AG08396 (cell line): ENCODE data around the gene SMAD3.

Experiments used
- DNase-seq: peaks from one replicate; pipeline ENCODE4 v3.0.0; 2012; ENCODE audit warnings: low spot score, mixed read lengths

The SMAD3 gene

GRCh38 chr15:67199881-67200763 lies 134.7 kb downstream of the SMAD3 start:
- DNase-seq = no peak

- DNase-seq = no peak
Measured at GRCh38 chr15:67201136-67201535, 135.7 kb downstream of the SMAD3 start.

- no peak for DNase-seq
Measured at GRCh38 chr15:67202091-67202490, 136.7 kb downstream of the SMAD3 start.

- no peak for DNase-seq
Measured at GRCh38 chr15:67202991-67203390, 137.6 kb downstream of the SMAD3 start.

GRCh38 chr15:67207555-67208207 lies 142.3 kb downstream of the SMAD3 start:
- no peak for DNase-seq

GRCh38 chr15:67208396-67208795 lies 143.0 kb downstream of the SMAD3 start:
- no peak for DNase-seq

GRCh38 chr15:67210555-67211168 lies 145.3 kb downstream of the SMAD3 start:
- DNase-seq = no peak

- no peak for DNase-seq
Measured at GRCh38 chr15:67212684-67213367, 147.4 kb downstream of the SMAD3 start.

- no peak for DNase-seq
Measured at GRCh38 chr15:67215102-67215501, 149.7 kb downstream of the SMAD3 start.

- no peak for DNase-seq
Measured at GRCh38 chr15:67216859-67217258, 151.5 kb downstream of the SMAD3 start.

- no peak for DNase-seq
Measured at GRCh38 chr15:67218428-67218827, 153.0 kb downstream of the SMAD3 start.

- no peak for DNase-seq
Measured at GRCh38 chr15:67219288-67219687, 153.9 kb downstream of the SMAD3 start.

GRCh38 chr15:67224889-67225288 lies 159.5 kb downstream of the SMAD3 start:
- DNase-seq = no peak

- peak; percentile 27 for DNase-seq
Measured at GRCh38 chr15:67225336-67225735, 159.9 kb downstream of the SMAD3 start.

GRCh38 chr15:67227431-67227830 lies 162.0 kb downstream of the SMAD3 start:
- no peak for DNase-seq

- no peak for DNase-seq
Measured at GRCh38 chr15:67227846-67228245, 162.4 kb downstream of the SMAD3 start.

- no peak for DNase-seq
Measured at GRCh38 chr15:67228286-67228685, 162.9 kb downstream of the SMAD3 start.

GRCh38 chr15:67230504-67230903 lies 165.1 kb downstream of the SMAD3 start:
- DNase-seq = no peak

- DNase-seq = no peak
Measured at GRCh38 chr15:67232591-67232990, 167.2 kb downstream of the SMAD3 start.

- no peak for DNase-seq
Measured at GRCh38 chr15:67240235-67241131, 175.1 kb downstream of the SMAD3 start.

GRCh38 chr15:67241132-67241855 lies 175.9 kb downstream of the SMAD3 start:
- DNase-seq = no peak
